ENCODE results near the gene DHRS13.
"Not testable (repeated sequence)": the region's sequence is repeated elsewhere in the genome, so short reads cannot be mapped to it uniquely, and the experiment has no call there.

The DHRS13 gene

GRCh38 chr17:28935744-28936460 is 33.0 kb upstream of the DHRS13 start:
- no peak for DNase-seq

GRCh38 chr17:28934508-28934907 is 31.6 kb upstream of the DHRS13 start:
- not testable (repeated sequence) for DNase-seq

- no peak for DNase-seq
Measured at GRCh38 chr17:28929787-28930186, 26.9 kb upstream of the DHRS13 start.

- DNase-seq, result peak; percentile 30
Measured at GRCh38 chr17:28928061-28928460, 25.2 kb upstream of the DHRS13 start.

- DNase-seq, result no peak
Measured at GRCh38 chr17:28926786-28927185, 23.9 kb upstream of the DHRS13 start.

DNA sequence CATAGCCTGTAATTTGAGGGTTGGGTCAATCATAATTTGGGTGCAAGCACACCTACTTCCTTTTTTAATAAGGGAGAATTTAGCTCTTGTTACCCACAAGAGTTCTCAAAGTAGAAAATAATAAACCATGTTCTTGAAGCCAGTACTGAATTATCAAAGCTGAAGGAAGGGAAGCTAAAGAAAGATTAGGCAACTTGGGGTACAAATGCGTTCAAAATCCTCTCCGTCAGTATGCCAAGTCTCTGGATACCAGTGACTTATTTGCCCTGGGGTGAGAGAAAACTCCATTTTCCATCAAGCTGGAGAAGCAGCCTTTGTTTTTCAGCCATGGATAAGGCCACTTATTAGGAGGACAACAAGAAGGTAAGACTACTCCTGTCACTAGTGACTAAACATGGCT is 23.5 kb upstream of the DHRS13 start:
- no peak for DNase-seq

DNA sequence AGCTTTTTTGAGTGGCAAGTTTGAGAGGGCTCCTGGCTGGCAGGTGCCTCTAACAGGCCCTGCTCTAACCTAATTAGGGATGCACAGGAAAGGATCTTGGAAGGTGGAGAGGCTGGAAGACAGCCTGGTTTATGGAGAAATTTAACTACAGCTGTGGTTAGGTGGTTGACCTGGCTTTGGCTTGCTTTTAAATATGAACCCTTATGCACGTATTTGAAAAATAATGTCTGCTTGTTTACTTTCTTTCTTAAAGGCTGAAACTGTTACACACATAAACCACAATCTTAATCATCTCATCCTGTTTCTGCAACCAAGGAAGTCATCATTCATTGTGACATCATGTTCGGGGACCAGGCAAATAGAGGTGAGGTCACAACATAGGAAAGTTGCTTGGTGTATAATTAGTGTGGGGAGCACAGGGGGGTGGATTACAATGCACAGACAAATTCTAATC is 23.1 kb upstream of the DHRS13 start:
- DNase-seq, result no peak

GRCh38 chr17:28920201-28920600 is 17.3 kb upstream of the DHRS13 start:
- no peak for DNase-seq

- DNase-seq, result no peak
Measured at GRCh38 chr17:28918295-28918694, 15.4 kb upstream of the DHRS13 start.

DNA sequence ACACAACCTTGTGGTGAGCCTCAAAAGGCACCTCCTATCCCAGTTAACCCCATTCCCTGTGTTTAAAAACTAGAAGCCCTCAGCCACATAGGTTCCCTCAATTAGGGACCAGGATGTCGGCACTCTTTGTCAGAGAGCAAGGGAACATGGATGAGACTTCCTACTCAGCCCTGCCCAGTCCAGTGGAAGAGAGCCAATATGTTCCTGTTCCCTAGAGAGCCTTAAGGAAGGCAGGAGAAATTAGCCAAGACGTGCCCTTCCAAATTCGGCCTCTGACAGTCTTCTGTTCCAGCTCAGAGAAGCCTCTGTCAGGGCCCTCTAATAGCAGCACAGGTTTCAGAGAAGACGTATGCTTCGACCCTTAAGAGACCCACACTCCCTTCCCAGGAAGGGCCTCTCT is 14.6 kb upstream of the DHRS13 start:
- DNase-seq, result no peak

DNA sequence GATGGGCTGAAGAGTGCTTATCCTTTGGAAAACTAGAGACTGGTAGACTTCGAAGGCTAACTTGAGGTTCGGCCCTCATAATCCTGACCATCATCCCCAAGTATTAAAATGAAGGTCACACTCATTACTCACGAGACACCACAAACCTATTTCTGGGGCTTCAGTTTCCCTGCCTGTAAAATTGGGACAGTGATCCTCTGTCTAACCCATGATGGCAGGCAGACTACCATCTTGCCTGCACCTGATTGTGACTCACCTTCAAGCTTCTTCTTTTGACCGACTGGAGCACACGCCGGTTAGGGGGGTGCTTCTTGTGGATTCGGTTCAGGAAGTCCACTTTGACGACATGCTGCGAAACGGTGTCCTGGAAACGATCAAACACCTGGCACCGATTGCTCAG is 14.2 kb upstream of the DHRS13 start:
- no peak for DNase-seq

DNA sequence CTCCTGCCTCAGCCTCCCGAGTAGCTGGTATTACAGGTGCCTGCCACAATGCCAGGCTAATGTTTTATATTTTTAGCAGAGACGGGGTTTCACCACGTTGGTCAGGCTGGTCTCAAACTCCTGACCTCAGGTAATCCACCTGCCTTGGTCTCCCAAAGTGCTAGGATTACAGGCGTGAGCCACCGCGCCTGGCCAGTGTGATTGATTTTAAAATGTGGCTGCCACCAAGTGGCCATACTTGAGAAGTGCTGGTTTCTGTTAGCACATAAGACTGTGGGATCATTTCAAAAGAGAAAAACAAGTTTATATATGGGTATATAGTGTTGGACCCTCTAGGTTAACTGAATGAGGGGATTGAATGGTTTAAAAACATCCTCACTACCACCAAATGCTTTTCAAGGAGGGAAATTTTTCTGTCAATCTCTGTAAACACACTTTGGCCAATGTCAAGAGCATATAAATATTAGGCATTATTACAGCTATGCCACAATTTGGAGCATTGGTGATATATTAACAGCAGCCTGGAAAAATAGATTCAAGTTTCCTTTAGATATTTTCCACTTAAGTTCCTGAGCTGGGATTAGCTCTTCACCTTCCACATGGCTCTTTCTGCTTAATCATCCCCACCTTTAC is 13.5 kb upstream of the DHRS13 start:
- DNase-seq, result peak; percentile 46

- no peak for DNase-seq
Measured at GRCh38 chr17:28912938-28913333, 10.1 kb upstream of the DHRS13 start.

- DNase-seq, result no peak
Measured at GRCh38 chr17:28912281-28912937, 9.5 kb upstream of the DHRS13 start.

DNA sequence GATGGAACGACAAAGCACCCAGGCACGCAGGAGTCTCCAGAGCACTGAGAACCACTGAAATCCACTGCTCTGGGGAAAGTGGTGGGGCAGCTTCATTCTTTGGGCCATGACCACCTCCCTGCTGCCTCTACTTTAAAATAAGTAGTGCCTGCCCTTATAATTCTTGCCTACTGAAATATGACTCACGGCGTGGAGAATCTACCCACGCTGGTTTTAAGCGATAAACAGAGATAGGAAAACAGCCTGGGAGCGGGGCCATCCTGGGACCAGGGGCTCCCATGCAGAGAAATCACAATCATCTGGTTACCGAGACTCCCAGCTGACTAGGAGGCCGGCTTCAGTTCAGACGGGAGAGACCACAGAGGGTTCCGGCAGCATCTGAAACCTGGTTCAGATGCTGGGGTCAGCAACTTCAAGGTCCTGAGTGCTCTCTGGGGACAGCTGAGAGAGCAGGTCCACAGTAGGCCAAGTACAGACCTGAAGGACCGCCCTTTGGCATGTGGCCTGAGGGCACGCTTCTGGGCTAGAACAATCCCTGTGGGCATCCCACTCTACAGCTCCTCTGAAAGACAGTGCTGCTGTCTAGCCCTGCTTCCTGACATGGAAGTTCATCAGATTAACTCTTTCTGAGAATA is 8.6 kb upstream of the DHRS13 start:
- no peak for DNase-seq

GRCh38 chr17:28910534-28910933 is 7.7 kb upstream of the DHRS13 start:
- DNase-seq, result no peak

DNA sequence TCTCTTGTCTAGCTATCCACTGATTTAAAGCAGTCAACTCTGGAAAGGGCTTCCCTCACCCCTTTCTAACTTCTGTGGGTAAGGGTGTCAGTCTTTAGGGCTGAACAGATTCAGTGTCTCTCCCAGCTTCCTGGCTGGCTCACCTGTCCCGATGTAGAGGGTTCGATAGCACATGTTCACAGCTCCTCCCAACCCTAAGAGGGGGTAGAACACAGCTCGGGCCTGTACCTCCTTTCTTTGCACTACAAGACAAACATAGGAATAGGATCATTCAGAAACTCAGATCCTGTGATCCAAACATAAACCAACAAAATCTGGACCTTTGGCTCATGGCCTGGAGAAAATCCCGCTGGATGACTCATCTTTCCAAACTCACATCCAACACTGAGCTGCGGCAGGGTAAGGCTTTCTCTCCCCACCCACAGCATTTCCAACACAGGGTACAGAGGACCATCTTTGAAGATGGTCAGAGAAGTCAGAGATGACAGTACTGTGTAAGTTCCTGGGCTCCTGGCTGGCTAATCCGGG is 5.8 kb upstream of the DHRS13 start:
- DNase-seq, result no peak

GRCh38 chr17:28907709-28908475 is 5.0 kb upstream of the DHRS13 start:
- no peak for DNase-seq

- no peak for DNase-seq
Measured at GRCh38 chr17:28906706-28907438, 4.0 kb upstream of the DHRS13 start.

GRCh38 chr17:28906276-28906675 is 3.4 kb upstream of the DHRS13 start:
- DNase-seq, result no peak

DNA sequence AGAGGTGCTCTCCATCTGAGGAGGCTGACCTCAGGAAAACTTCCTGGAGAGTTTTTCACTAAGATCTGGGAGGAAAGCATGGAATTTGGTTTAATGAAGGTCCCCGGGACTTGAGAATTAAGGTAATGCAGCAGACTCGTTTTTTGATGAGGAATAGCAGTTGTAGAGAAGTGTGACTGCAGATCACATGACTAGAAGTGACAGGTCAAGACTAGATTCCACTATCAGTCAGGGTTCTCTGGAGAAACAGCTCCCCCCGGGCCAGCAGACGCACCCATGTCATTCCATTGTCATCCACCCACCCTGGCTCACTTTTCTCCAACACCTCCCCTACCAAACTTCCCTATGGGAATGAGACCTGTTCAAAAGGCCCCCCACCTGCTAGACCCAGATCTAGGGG is 1.9 kb upstream of the DHRS13 start:
- DNase-seq, result no peak

GRCh38 chr17:28903546-28903841 is 615 bp upstream of the DHRS13 start:
- DNase-seq, result not testable (repeated sequence)

Data from stimulated activated CD4-positive, alpha-beta T cell treated with anti-CD3 and anti-CD28 coated beads, Interleukin-4, amount 100 ng/mL, for 1 hour (primary cell).